ENCODE measurements around the gene C20orf144.

C20orf144 gene

DNA sequence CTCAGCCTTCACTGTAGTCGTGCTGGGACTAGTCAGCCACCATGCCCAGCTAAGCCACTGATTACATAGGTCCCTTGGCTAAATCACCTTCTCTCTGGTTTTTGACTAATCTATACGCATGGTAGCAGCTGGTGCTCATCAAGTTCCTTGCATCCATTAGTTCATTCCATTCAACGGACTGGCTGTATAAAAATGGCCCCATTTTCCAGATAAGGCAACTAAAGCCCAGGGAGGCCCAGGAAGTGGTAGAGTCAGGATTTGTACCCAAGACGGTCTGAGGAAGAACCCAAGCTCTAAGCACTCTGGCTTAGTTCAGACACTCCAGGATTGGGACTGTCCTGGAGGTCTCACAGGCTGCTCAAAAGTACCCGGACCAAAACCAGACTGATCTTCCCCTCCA lies 19.2 kb downstream of the C20orf144 start:
- Histone ChIP-seq H3K27ac (peak overlapping the region; percentile 18; the same call in 1 of the 2 replicates), H3K9ac (no peak overlapping the region), H3K4me2 (peak overlapping the region; percentile 23; the same call in 1 of the 2 replicates), H3K4me1 (ENCODE audit: low read depth, poor library complexity, severe bottlenecking) (peaks cover 63% of the 10 kb centered on the region), H3K27me3 (ENCODE audit: insufficient read depth, low read depth) (no peaks in the 10 kb centered on the region), H3K36me3 (ENCODE audit: insufficient read depth) (peaks cover 11% of the 10 kb centered on the region), H4K20me1 (ENCODE audit: insufficient read depth) (peaks cover 19% of the 10 kb centered on the region), H3K79me2 (ENCODE audit: insufficient read depth, low read depth) (peaks cover 56% of the 10 kb centered on the region), H3K4me3 (IDR thresholded peaks at IDR 0.05; ENCODE audit: insufficient read depth, low read depth, low read length) (no peak overlapping the region), H2AFZ (ENCODE audit: low read depth) (no peak overlapping the region)
- TF ChIP-seq, protein P1, sequence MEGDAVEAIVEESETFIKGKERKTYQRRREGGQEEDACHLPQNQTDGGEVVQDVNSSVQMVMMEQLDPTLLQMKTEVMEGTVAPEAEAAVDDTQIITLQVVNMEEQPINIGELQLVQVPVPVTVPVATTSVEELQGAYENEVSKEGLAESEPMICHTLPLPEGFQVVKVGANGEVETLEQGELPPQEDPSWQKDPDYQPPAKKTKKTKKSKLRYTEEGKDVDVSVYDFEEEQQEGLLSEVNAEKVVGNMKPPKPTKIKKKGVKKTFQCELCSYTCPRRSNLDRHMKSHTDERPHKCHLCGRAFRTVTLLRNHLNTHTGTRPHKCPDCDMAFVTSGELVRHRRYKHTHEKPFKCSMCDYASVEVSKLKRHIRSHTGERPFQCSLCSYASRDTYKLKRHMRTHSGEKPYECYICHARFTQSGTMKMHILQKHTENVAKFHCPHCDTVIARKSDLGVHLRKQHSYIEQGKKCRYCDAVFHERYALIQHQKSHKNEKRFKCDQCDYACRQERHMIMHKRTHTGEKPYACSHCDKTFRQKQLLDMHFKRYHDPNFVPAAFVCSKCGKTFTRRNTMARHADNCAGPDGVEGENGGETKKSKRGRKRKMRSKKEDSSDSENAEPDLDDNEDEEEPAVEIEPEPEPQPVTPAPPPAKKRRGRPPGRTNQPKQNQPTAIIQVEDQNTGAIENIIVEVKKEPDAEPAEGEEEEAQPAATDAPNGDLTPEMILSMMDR (conservative IDR thresholded peaks at IDR 0.05; ENCODE audit: low read depth, low read length) = no peak

DNA sequence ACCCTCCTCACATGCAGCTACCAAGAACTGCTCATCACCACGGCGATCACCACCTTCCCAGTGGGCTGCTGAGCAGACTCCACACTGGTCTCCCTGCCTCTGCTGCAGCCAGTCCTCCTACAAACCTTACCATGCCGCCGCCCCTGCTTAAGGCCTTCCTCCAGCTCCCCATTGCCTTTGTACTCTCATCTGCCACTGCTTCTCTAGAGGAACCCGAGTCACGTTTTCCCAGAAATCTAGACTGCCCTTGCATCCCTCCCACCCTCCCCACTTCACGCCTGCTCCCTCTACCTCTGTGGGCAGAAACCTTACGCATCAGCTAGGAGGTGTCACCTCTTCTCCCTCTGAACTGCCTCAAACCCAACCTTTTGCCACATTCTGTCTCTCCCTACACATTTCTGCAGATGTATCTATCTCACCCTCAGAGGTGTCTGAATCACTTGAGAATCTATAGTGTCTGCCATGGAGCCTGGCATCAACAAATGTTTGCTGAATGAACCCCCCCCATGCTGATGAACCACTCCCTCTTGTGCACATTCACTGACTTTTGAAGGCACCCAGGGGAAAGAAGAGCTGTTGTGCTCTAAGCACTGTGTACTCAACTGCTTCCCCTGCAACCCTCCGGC lies 19.7 kb downstream of the C20orf144 start:
- TF ChIP-seq, protein P1 (conservative IDR thresholded peaks at IDR 0.05; ENCODE audit: low read depth, low read length) = no peak
- Histone ChIP-seq H2AFZ (ENCODE audit: low read depth) (no peak overlapping the region), H3K36me3 (ENCODE audit: insufficient read depth) (peaks cover 11% of the 10 kb centered on the region), H3K79me2 (ENCODE audit: insufficient read depth, low read depth) (peaks cover 56% of the 10 kb centered on the region), H3K27me3 (ENCODE audit: insufficient read depth, low read depth) (no peaks in the 10 kb centered on the region), H4K20me1 (ENCODE audit: insufficient read depth) (peaks cover 19% of the 10 kb centered on the region), H3K27ac (no peak overlapping the region; the same call in 1 of the 2 replicates), H3K4me1 (ENCODE audit: low read depth, poor library complexity, severe bottlenecking) (peaks cover 66% of the 10 kb centered on the region), H3K9ac (no peak overlapping the region), H3K4me3 (IDR thresholded peaks at IDR 0.05; ENCODE audit: insufficient read depth, low read depth, low read length) (no peak overlapping the region), H3K4me2 (no peak overlapping the region; the same call in 1 of the 2 replicates)

DNA sequence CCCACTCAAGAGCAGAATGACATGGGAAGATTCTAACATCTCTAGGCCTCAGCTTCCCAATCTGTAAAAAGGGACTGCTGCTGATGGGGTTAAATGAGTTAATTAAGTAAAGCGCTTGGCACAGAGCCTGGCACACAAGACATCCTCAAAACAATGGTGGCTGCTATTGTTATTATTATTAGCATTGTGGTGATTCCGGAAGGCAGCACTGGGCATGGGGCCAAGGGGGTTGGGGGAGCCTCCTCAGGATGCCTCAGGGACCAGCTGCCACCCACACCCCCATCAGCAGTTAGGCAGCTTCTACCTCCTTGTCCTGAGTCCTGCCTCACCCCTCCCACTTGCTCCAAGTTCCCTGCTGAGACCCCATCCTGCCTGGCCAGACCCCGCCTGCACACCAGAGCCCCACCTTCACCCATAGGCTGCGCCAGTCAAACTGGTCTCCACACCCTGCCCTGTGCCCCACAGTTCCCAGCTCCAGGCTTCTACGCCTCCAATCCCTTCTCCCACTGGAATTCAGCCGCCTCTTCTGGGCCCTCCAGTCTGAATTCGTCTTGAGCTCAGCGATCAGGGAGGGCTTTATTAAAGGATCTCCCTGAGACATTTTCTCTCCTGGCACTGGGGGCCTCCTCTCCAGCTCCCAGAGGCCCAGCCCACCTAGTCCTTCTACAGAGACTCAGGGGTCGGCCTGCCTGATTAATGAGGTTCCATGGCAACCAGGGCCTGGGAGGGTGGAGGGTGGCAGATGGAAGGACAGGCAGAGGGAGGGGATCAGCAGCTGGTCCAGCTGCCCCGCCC lies 22.6 kb downstream of the C20orf144 start:
- Histone ChIP-seq H3K9ac (peak overlapping the region; percentile 72; the same call in 1 of the 2 replicates), H3K27ac (peak overlapping the region; percentile 67; the same call in 1 of the 2 replicates), H3K27me3 (ENCODE audit: insufficient read depth, low read depth) (no peaks in the 10 kb centered on the region), H4K20me1 (ENCODE audit: insufficient read depth) (peaks cover 19% of the 10 kb centered on the region), H3K36me3 (ENCODE audit: insufficient read depth) (0 out of 2 replicates have a peak, but pooled peaks cover 4% of the 10 kb centered on the region), H2AFZ (ENCODE audit: low read depth) (no peak overlapping the region), H3K4me1 (ENCODE audit: low read depth, poor library complexity, severe bottlenecking) (peaks cover 78% of the 10 kb centered on the region), H3K79me2 (ENCODE audit: insufficient read depth, low read depth) (peaks cover 56% of the 10 kb centered on the region), H3K4me2 (peak overlapping the region; percentile 91), H3K4me3 (IDR thresholded peaks at IDR 0.05; ENCODE audit: insufficient read depth, low read depth, low read length) (no peak overlapping the region)
- TF ChIP-seq, protein P1 (conservative IDR thresholded peaks at IDR 0.05; ENCODE audit: low read depth, low read length) = no peak

DNA sequence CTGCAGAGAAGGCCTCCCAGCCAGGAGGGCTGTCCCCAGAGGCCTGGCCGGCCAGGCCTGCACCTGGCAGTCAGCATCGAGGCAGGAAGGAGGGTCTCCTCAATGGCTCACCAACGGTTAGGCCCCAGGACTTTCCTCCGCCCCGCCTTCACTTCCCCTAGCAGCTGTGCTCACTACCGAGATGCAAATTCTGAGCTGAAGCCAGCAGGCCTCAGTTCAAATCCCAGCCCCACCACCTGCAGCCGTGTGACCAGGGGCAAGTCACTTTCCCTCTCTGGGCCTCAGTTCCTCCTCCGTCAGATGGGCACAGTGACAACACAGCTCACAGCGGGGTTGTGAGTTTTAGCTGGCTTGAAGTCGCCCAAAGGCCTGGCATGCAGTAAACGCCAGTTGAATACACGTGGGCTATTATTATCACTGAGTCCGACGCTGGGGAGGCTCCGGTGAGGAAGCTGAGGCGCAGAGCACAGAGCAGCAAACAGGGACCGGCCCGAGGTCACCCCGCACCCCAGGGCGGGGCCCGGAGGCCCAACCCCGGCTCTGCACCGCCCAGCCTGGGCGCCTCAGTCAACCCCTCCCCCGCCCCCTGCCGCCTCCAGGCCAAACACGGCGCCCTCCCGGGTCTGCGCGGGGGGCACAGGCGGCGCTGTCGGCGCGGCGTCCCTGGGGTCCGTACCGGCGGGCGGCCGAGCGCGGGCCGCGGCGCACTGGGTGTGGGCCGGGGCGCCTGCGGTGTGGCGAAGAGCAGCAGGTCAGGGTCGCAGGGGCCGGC lies 23.4 kb downstream of the C20orf144 start:
- no peaks in the 10 kb centered on the region for H3K27me3 ChIP-seq (ENCODE audit: insufficient read depth, low read depth)
- H3K79me2 ChIP-seq (ENCODE audit: insufficient read depth, low read depth) = peaks cover 50% of the 10 kb centered on the region
- H3K4me3 ChIP-seq (IDR thresholded peaks at IDR 0.05; ENCODE audit: insufficient read depth, low read depth, low read length) = no peak overlapping the region
- H3K4me2 ChIP-seq = peak overlapping the region; percentile 91
- peak overlapping the region; percentile 32; the same call in 1 of the 2 replicates for H2AFZ ChIP-seq (ENCODE audit: low read depth)
- peaks cover 19% of the 10 kb centered on the region for H4K20me1 ChIP-seq (ENCODE audit: insufficient read depth)
- H3K36me3 ChIP-seq (ENCODE audit: insufficient read depth) = no peaks in the 10 kb centered on the region
- TF ChIP-seq, protein P1 (conservative IDR thresholded peaks at IDR 0.05; ENCODE audit: low read depth, low read length) = no peak
- peak overlapping the region; percentile 67 for H3K27ac ChIP-seq
- peaks cover 70% of the 10 kb centered on the region for H3K4me1 ChIP-seq (ENCODE audit: low read depth, poor library complexity, severe bottlenecking)
- H3K9ac ChIP-seq = peak overlapping the region; percentile 72; the same call in 1 of the 2 replicates

Data from KMS-11 (cell line).